ENCODE data around the gene NDUFAF8.

NDUFAF8 gene

GRCh38 chr17:81249223-81250040 lies 10.3 kb downstream of the NDUFAF8 start:
- CTCF ChIA-PET = no interaction called here
- TF ChIP-seq CTCF (IDR thresholded peaks at IDR 0.05; ENCODE audit: control extremely low read depth, extremely low read depth, low read depth, missing control alignments) = no peak
- POLR2A ChIA-PET = no interaction called here
- no peak for DNase-seq (ENCODE audit: extremely low spot score)

- no peak for TF ChIP-seq CTCF (IDR thresholded peaks at IDR 0.05; ENCODE audit: control extremely low read depth, extremely low read depth, low read depth, missing control alignments)
- ChIA-PET CTCF (interaction anchor here (1.2 to 2.1 kb wide), 2 partner anchors 234 to 288 kb away, joined by 5 to 11 read pairs; no protein-coding TSS in a partner anchor), POLR2A (no interaction called here)
- DNase-seq (ENCODE audit: extremely low spot score) = no peak
These were observed 11.4 kb downstream of the NDUFAF8 start for GRCh38 chr17:81250286-81251093.

- no peak for DNase-seq (ENCODE audit: extremely low spot score)
- POLR2A ChIA-PET = no interaction called here
- CTCF ChIA-PET = interaction anchor here (1.2 to 2.1 kb wide), 2 partner anchors 234 to 287 kb away, joined by 5 to 11 read pairs; no protein-coding TSS in a partner anchor
- no peak for TF ChIP-seq CTCF (IDR thresholded peaks at IDR 0.05; ENCODE audit: control extremely low read depth, extremely low read depth, low read depth, missing control alignments)
These were observed 12.1 kb downstream of the NDUFAF8 start for GRCh38 chr17:81251094-81251708.

- ChIA-PET CTCF (interaction anchor here (1.2 to 2.1 kb wide), 2 partner anchors 233 to 287 kb away, joined by 5 to 11 read pairs; no protein-coding TSS in a partner anchor), POLR2A (no interaction called here)
- DNase-seq (ENCODE audit: extremely low spot score) = no peak
- no peak for TF ChIP-seq CTCF (IDR thresholded peaks at IDR 0.05; ENCODE audit: control extremely low read depth, extremely low read depth, low read depth, missing control alignments)
These were observed 12.7 kb downstream of the NDUFAF8 start for GRCh38 chr17:81251709-81252301.

- DNase-seq (ENCODE audit: extremely low spot score) = no peak
These were observed 13.3 kb downstream of the NDUFAF8 start for GRCh38 chr17:81252326-81252986.

More at GRCh38 chr17:81252326-81252986, 13.3 kb downstream of the NDUFAF8 start:
- ChIA-PET POLR2A (no interaction called here), CTCF (interaction anchor here (0.7 to 3.4 kb wide), 17 partner anchors 7 to 349 kb away, joined by 3 to 41 read pairs (median 3); partner anchors contain the start of genes NDUFAF8, SLC38A10 and TEPSIN)
- no peak for TF ChIP-seq CTCF (IDR thresholded peaks at IDR 0.05; ENCODE audit: control extremely low read depth, extremely low read depth, low read depth, missing control alignments)

All from GM10248 (cell line).